Panc1 (cell line): ENCODE data around the gene GPC6.

Experiments
- CTCF ChIP-seq: fragments of 450-650 bp; IDR thresholded peaks from 2 replicates; pipeline ENCODE4 v1.5.1; 2017; ENCODE audit warnings: mild to moderate bottlenecking
- POLR2AphosphoS5 ChIP-seq: IDR thresholded peaks from 2 replicates; pipeline ENCODE4 v1.6.1; 2012; ENCODE audit warnings: mild to moderate bottlenecking, low read depth, low read length, moderate library complexity

GRCh38 chr13:94057618-94058186 is 831.1 kb downstream of the GPC6 start:
- TF ChIP-seq POLR2AphosphoS5 = no peak
- no peak for TF ChIP-seq CTCF
